ENCODE measurements around the gene SHOC2.

SHOC2 gene

DNA sequence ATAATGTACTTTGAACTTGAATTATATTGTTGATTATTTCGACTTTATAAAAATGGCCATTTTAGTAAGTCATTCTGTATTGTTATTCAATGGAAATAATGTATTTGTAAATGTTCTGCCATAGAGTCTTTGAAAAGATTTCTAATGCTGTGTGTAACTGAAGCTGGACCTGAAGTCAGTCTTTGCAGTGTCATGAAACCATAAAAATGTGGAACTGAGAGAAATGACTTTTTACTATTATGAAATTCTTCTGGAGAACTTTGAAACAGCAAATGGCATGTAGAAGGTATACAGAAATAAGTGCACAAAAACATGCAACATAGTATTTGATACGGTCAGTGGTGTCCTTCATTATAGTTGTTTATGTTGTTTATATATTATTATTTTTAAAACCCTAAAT, 97.7 kb downstream of the SHOC2 start:
- in situ Hi-C loops (cut with HindIII; ENCODE audit: low pct_ligation_motif_present, low pct_unique_long_range_greater_than_20kb, low sequenced_read_pairs) = no loop called here
- no peak for DNase-seq

DNA sequence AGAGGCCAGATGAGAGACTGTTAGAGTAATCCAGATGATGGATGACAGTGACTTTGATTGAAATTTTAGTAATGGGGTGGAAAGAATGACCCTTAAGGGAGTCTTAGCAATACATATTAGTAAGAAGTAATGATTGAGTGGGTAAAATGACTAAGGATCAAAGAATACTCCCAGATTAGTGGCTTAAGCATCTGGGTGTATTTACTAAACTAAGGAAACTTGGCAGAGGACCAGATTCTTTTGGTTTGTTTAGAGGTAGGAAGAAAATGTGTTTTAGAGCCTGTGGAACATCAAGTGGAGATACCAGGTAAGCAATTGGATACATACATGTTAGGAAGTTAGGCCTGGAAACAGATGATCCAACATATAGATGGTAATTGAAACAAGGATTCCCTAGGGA, 98.6 kb downstream of the SHOC2 start:
- no peak for DNase-seq
- in situ Hi-C loops (cut with HindIII; ENCODE audit: low pct_ligation_motif_present, low pct_unique_long_range_greater_than_20kb, low sequenced_read_pairs) = no loop called here

DNA sequence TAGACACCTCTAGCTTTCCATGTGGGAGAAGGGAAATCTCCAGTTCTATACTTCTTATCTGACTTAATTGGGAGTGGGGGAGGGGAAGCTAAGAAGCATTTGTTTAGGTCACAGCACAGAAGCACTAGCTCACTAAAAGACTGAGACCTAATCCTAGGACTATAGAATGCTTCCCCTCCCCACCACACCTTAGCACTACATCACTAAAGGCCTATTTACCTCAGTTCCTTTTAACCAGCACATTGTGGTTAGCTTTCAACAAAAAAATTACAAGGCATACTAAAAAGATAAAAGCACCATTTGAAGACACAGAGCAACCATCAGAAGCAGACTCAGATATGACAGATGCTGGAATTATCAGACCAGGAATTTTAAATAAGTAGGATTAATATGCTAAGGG, 103.7 kb downstream of the SHOC2 start:
- no peak for DNase-seq
- in situ Hi-C loops (cut with HindIII; ENCODE audit: low pct_ligation_motif_present, low pct_unique_long_range_greater_than_20kb, low sequenced_read_pairs) = no loop called here

DNA sequence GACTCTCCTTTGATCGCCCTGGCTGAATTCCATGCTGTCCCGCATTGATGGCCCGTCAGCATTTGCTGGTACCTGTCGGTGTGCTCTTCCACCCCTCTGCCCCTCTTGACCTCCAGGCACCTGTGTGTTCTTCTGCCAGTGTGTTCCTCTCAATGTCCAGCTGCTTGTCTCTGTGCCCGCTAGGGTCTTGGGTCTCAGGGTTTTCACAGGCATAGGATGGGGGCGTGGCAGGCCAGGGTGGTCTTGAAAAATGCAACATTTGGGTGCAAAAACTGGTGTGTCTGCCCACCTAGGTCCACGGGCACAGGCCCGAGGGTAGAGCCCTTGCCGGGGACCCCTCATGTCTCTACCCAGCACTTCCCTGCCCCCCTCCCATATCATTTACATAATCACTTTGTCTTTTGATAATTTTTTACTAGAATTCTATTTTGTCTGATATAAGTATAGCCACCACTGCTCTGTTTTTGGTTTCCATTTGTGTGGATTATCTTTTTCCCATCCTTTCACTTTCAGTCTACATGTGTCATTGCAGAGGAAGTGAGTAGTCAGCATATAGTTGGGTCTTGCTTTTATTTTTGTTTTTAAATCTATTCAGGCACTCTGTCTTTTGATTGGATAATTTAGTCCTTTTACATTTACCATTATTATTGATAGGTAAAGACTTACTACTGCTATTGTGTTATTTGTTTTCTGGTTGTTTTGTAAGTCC, 110.8 kb downstream of the SHOC2 start:
- no peak for DNase-seq
- in situ Hi-C loops (cut with HindIII; ENCODE audit: low pct_ligation_motif_present, low pct_unique_long_range_greater_than_20kb, low sequenced_read_pairs) = no loop called here

DNA sequence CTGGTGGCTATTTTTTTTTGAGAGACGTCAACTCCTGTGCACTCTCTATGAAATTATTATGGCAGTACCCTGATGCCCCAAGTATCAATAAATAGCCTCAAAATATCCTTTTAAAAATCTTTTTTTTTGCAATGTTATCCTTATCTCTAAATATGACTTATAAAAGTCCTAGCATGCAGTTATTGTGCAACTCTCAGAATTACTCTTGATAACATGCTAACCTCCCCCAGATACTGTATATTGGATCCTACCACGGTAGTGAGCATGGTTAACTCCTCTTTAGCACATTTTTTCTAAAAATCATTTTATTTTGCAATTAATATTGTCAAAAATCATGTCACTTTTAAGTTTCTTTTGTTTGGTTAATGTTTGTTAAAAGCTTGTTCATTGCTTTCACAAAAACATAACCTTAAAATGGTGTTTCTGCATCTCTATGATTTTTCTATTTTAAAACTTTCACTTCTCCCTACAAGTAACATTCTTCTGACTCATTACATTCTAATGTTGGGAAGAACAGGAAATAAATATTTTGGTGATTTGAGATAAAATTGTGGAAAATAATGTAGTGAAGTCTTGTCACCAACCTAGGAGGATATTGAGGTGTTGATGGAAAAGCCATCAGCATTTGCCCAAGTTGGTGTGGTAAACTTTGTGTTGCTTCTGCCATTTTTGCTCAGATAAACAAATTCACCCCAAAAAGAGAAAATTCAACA, 115.3 kb downstream of the SHOC2 start:
- no peak for DNase-seq
- in situ Hi-C loops (cut with HindIII; ENCODE audit: low pct_ligation_motif_present, low pct_unique_long_range_greater_than_20kb, low sequenced_read_pairs) = no loop called here

DNA sequence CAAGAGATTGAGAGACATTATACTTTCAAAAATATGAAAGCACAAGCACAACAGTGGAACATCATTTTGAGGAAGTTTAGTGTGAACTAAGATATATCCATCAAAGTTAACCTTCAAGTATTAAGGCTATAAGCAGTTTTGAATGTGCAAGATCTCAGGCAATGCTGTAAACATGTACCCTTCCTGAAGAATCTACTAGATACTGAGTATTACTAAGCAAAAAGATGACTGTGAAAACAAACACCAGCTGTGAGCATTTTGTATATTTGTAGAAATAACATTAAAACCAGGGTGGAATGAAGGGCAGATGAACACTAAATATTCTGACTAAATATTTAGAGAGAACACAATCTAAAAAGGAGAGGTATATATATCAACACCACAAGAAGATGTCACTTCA, 116.1 kb downstream of the SHOC2 start:
- in situ Hi-C loops (cut with HindIII; ENCODE audit: low pct_ligation_motif_present, low pct_unique_long_range_greater_than_20kb, low sequenced_read_pairs) = no loop called here
- DNase-seq = no peak

DNA sequence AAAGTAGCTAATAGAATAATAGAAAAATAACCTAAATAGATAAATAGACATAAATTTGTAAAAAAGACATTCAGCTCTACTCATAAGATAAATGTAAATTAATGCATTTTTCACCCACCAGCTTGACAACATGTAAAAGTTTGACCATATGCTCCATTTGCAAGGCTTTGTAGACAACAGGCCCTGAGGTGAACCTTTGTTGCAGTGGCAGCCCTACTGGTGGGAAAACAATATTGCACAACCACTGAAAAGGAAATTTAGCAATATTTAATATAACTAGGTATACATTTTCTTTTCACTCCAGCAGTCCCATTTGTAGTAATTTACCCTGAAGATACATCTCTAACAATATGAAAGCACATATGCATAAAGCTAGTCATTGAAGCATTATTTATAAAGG, 118.5 kb downstream of the SHOC2 start:
- in situ Hi-C loops (cut with HindIII; ENCODE audit: low pct_ligation_motif_present, low pct_unique_long_range_greater_than_20kb, low sequenced_read_pairs) = no loop called here
- DNase-seq = peak; percentile 17

DNA sequence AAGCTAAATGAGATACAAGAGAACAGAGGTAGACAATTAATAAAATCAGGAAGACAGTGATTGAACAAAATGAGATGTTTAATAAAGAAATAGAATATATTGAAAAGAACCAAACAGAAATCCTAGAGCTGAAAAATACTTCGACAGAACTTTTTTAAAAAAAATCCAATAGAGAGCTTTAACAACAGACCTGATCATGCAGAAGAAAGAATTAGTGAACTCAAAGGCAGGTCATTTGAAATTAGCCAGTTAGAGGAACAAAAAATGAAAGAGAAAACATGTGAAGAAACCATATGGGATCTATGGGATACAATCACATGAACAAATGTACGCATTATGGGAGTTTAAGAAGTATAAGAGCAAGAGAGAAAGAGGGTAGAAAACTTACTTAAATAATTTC, 120.1 kb downstream of the SHOC2 start:
- in situ Hi-C loops (cut with HindIII; ENCODE audit: low pct_ligation_motif_present, low pct_unique_long_range_greater_than_20kb, low sequenced_read_pairs) = no loop called here
- DNase-seq = no peak

DNA sequence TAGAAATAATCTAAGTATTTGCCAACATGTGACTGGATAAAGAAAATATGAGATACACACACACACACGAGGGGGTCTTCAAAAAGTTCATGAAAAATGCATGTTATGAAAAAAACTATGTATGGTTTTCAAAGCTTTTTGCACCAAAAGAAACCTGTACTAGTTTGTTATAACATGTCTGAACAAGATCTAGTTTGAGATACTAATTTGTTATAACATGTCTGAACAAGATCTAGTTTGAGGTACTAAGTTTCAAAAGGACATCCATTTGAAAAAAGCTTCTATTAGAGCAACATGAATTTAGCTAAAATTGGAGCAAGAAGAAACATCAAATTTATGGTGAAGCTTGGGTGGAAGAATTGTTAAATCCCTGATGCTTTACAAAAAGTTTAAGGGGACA, 137.6 kb downstream of the SHOC2 start:
- in situ Hi-C loops (cut with HindIII; ENCODE audit: low pct_ligation_motif_present, low pct_unique_long_range_greater_than_20kb, low sequenced_read_pairs) = no loop called here
- no peak for DNase-seq

Data from ACHN (cell line).